ENCODE data around the gene WLS. TPM values are rescaled to one million over a fixed set of nuclear protein-coding genes. Genes with fewer than 3 reads are reported as not detected.
A peak's percentile ranks its signal among the peaks of the same experiment; 100 is the strongest.

The WLS gene
- total and polyA plus RNA-seq, 2 donors (not counting 1 experiment from before 2014, with no cell fraction given) = 0.49 TPM; not detected in 1

DNA sequence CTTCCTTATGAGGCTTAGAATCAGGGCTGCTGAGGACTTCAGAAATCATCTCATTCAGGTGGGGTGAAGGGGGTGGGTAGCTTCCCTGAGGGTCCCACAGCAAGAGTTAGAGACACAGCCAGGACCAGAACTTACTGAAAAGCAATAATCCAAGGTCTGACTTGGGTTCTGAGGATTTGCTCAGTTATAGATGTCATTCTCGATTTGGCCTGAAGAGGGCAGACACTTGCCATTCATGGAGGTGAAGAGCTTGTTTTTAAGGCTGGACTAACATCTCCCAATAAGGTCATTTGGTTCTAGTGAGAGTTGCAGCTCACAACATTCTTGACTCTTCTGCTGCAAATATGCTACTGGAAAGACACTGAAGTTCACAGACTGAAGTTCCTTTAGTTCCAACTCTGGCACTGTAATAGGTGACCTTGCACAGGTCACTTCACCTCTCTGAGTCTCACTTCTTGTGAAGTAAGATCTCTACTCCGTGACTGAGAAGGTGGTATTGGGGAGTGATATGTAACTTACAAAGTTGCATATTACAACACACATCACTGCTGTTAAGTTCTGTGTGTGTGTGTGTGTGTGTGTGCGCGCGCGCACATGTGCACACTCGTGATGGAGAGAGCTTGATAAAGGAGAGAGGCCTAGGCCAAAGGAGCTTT is 112.1 kb downstream of the WLS start:
- intact Hi-C loops (cut with micrococcal nuclease) = loop anchor here (10.0 kb wide), 1 partner anchor 225 kb away; no protein-coding TSS in a partner anchor
- WGBS (ENCODE audit: insufficient coverage) = 0% methylated on average over 1 of the region's 7 CpGs
- Mint-ChIP-seq H3K4me3 (no peak overlapping the region), H3K27ac (no peak overlapping the region), H3K4me1 (peaks cover 1% of the 10 kb centered on the region), H3K9me3 (ENCODE audit: insufficient read depth) (no peaks in the 10 kb centered on the region), H3K27me3 (no peaks in the 10 kb centered on the region)
- no peak for TF ChIP-seq EZH2 (IDR thresholded peaks at IDR 0.05; ENCODE audit: borderline replicate concordance, insufficient read depth, low read depth, low read length, poor library complexity, severe bottlenecking)
- TF ChIP-seq, protein P1, sequence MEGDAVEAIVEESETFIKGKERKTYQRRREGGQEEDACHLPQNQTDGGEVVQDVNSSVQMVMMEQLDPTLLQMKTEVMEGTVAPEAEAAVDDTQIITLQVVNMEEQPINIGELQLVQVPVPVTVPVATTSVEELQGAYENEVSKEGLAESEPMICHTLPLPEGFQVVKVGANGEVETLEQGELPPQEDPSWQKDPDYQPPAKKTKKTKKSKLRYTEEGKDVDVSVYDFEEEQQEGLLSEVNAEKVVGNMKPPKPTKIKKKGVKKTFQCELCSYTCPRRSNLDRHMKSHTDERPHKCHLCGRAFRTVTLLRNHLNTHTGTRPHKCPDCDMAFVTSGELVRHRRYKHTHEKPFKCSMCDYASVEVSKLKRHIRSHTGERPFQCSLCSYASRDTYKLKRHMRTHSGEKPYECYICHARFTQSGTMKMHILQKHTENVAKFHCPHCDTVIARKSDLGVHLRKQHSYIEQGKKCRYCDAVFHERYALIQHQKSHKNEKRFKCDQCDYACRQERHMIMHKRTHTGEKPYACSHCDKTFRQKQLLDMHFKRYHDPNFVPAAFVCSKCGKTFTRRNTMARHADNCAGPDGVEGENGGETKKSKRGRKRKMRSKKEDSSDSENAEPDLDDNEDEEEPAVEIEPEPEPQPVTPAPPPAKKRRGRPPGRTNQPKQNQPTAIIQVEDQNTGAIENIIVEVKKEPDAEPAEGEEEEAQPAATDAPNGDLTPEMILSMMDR (IDR thresholded peaks at IDR 0.05) = peak; percentile 80
- ATAC-seq (ENCODE audit: low read depth) (peak; percentile 56), DNase-seq (peak; percentile 66)
- Histone ChIP-seq H3K4me2 (replicated peaks; ENCODE audit: low read depth, low read length, poor library complexity, severe bottlenecking) (no peak overlapping the region), H3K9ac (ENCODE audit: low read length) (no peak overlapping the region), H2AFZ (ENCODE audit: insufficient read depth, low read depth, low read length, poor library complexity, severe bottlenecking) (no peak overlapping the region), H3K9me3 (ENCODE audit: control extremely low read depth in 1 of 3, control insufficient read depth in 2 of 3, insufficient read depth in 1 of 3, low read length in 2 of 3) (no peaks in the 10 kb centered on the region), H3K36me3 (replicated peaks in 1 of 2; ENCODE audit: control extremely low read depth in 1 of 2, control insufficient read depth in 1 of 2, extremely low read depth in 1 of 2, insufficient read depth in 2 of 2, low read length in 1 of 2) (no peaks in the 10 kb centered on the region), H3K4me1 (ENCODE audit: control insufficient read depth in 2 of 2, insufficient read depth in 2 of 2, low read length in 2 of 2) (peaks cover 2 to 3% of the 10 kb centered on the region in 2 donors), H3K4me3 (ENCODE audit: control extremely low read depth in 1 of 5, extremely low read depth in 1 of 5, insufficient read depth in 1 of 5, low read depth in 2 of 5, low read length in 4 of 5) (no peak overlapping the region), H3K27ac (ENCODE audit: low read length in 2 of 2) (no peak overlapping the region), H3K79me2 (ENCODE audit: control insufficient read depth, insufficient read depth, low read length) (no peaks in the 10 kb centered on the region), H4K20me1 (ENCODE audit: control insufficient read depth, insufficient read depth, low read length, poor library complexity, severe bottlenecking) (no peaks in the 10 kb centered on the region), H3K27me3 (replicated peaks in 1 of 4; ENCODE audit: control extremely low read depth in 1 of 4, control insufficient read depth in 3 of 4, insufficient read depth in 4 of 4, low read length in 3 of 4) (no peaks in the 10 kb centered on the region)
- ChIA-PET POLR2A (interaction anchor here (0.6 kb wide), 1 partner anchor 504 kb away, joined by 4 read pairs; no protein-coding TSS in a partner anchor), CTCF (interaction anchor here (0.8 to 4.7 kb wide), 15 partner anchors 9 to 1618 kb away, joined by 3 to 54 read pairs (median 4); no protein-coding TSS in a partner anchor)

DNA sequence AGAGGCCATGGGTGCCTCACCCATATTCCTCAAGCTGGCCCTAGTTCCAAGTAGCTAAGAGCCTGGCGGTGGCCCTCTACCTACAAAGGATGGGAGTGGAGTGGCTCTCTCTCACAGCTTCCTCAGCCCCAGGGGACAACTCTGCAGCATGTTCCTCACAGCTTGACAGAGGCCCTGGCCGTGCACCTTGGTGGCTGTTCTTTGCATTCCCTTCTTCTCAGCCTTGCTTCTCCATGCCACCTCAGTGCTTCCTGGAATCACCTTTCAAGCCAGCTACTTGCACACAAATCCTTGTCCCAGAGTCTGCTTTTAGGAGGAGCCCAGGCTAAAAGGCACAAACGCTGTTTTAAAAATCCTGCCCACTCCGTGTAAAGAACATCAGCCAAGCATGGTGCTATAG is 112.9 kb downstream of the WLS start:
- H3K27ac ChIP-seq (ENCODE audit: low read length in 2 of 2) = no peak overlapping the region
- H3K27me3 ChIP-seq (replicated peaks in 1 of 4; ENCODE audit: control extremely low read depth in 1 of 4, control insufficient read depth in 3 of 4, insufficient read depth in 4 of 4, low read length in 3 of 4) = no peaks in the 10 kb centered on the region
- TF ChIP-seq EZH2 (IDR thresholded peaks at IDR 0.05; ENCODE audit: borderline replicate concordance, insufficient read depth, low read depth, low read length, poor library complexity, severe bottlenecking) = no peak
- TF ChIP-seq, protein P1 (IDR thresholded peaks at IDR 0.05) = no peak
- peaks cover 2 to 3% of the 10 kb centered on the region in 2 donors for H3K4me1 ChIP-seq (ENCODE audit: control insufficient read depth in 2 of 2, insufficient read depth in 2 of 2, low read length in 2 of 2)
- no peak overlapping the region for H2AFZ ChIP-seq (ENCODE audit: insufficient read depth, low read depth, low read length, poor library complexity, severe bottlenecking)
- Mint-ChIP-seq H3K9me3 (ENCODE audit: insufficient read depth) (no peaks in the 10 kb centered on the region), H3K4me1 (peaks cover 1% of the 10 kb centered on the region), H3K27ac (no peak overlapping the region), H3K4me3 (no peak overlapping the region), H3K27me3 (no peaks in the 10 kb centered on the region)
- H3K4me3 ChIP-seq (ENCODE audit: control extremely low read depth in 1 of 5, extremely low read depth in 1 of 5, insufficient read depth in 1 of 5, low read depth in 2 of 5, low read length in 4 of 5) = no peak overlapping the region
- no peaks in the 10 kb centered on the region for H3K36me3 ChIP-seq (replicated peaks in 1 of 2; ENCODE audit: control extremely low read depth in 1 of 2, control insufficient read depth in 1 of 2, extremely low read depth in 1 of 2, insufficient read depth in 2 of 2, low read length in 1 of 2)
- DNase-seq (no peak), ATAC-seq (ENCODE audit: low read depth) (no peak)
- ChIA-PET CTCF (interaction anchor here (0.8 to 4.7 kb wide), 6 partner anchors 10 to 1619 kb away, joined by 3 to 54 read pairs (median 8); no protein-coding TSS in a partner anchor), POLR2A (no interaction called here)
- WGBS (ENCODE audit: insufficient coverage) = 89% methylated on average over 2 of the region's 4 CpGs
- no peak overlapping the region for H3K4me2 ChIP-seq (replicated peaks; ENCODE audit: low read depth, low read length, poor library complexity, severe bottlenecking)
- H3K9me3 ChIP-seq (ENCODE audit: control extremely low read depth in 1 of 3, control insufficient read depth in 2 of 3, insufficient read depth in 1 of 3, low read length in 2 of 3) = no peaks in the 10 kb centered on the region
- H3K9ac ChIP-seq (ENCODE audit: low read length) = no peak overlapping the region
- intact Hi-C loops (cut with micrococcal nuclease) = no loop called here
- no peaks in the 10 kb centered on the region for H4K20me1 ChIP-seq (ENCODE audit: control insufficient read depth, insufficient read depth, low read length, poor library complexity, severe bottlenecking)
- H3K79me2 ChIP-seq (ENCODE audit: control insufficient read depth, insufficient read depth, low read length) = no peaks in the 10 kb centered on the region

Data from B cell (primary cell).